Nasal cavity respiratory epithelium epithelial cell of viscerocranial mucosa (primary cell): ENCODE data around the gene MRPL24. TPM values are rescaled to one million over a fixed set of nuclear protein-coding genes. Genes with fewer than 3 reads are reported as not detected.

Source experiments
- total RNA-seq: library from RNA; depleted of rRNA; stranded (reverse); fragments of >200 nt; gene quantifications from 2 replicates; pipeline ENCODE4 v1.2.3, GENCODE V29; 2014

Gene MRPL24
- 34.2 and 45.5 TPM in 2 replicates for total RNA-seq

GRCh38 chr1:156740741-156741480 lies at the start of gene MRPL24:
TSS of gene MRPL24 (minus strand) at chr1:156741088. CDS start at chr1:156738704, 2,384 bp downstream.

GRCh38 chr1:156767101-156767878 lies 26.4 kb upstream of the MRPL24 start, which contains the start of gene PRCC:
TSS of gene PRCC (plus strand) at chr1:156767535. CDS start at chr1:156767772, 237 bp downstream.

GRCh38 chr1:156751451-156751756 lies 10.5 kb upstream of the MRPL24 start, which contains the start of gene HDGF:
TSS of gene HDGF (minus strand) at chr1:156751675. CDS start at chr1:156751429, 246 bp downstream.

GRCh38 chr1:156728599-156729462 lies 12.1 kb downstream of the MRPL24 start, which contains the start of gene ISG20L2:
TSS of gene ISG20L2 (minus strand) at chr1:156728766. CDS start at chr1:156727652, 1,114 bp downstream.

GRCh38 chr1:156727926-156728598 lies 12.8 kb downstream of the MRPL24 start, which contains the start of gene METTL25B:
TSS of gene METTL25B (plus strand) at chr1:156728469. CDS start at chr1:156729105, 636 bp downstream.

GRCh38 chr1:156705321-156705917 lies 35.5 kb downstream of the MRPL24 start, which contains the start of gene CRABP2:
TSS of gene CRABP2 (minus strand) at chr1:156705583. CDS start at chr1:156705446, 137 bp downstream.

Other genes starting within 250 kb of the MRPL24 start
- gene MEF2D, start 240.3 kb downstream of the MRPL24 start, total RNA-seq = 4.8 and 10.3 TPM in 2 replicates
- gene IQGAP3, start 168.5 kb downstream of the MRPL24 start, total RNA-seq = 0.07 and 0.34 TPM in 2 replicates
- not detected in 2 replicates for gene TTC24, start 161.4 kb downstream of the MRPL24 start, total RNA-seq
- 68.5 and 102 TPM in 2 replicates for gene NAXE, start 149.3 kb downstream of the MRPL24 start, total RNA-seq
- 31.4 and 39.7 TPM in 2 replicates for gene GPATCH4, start 139.6 kb downstream of the MRPL24 start, total RNA-seq
- not detected in 2 replicates for gene HAPLN2, start 121.7 kb downstream of the MRPL24 start, total RNA-seq
- not detected in 2 replicates for gene BCAN, start 99.0 kb downstream of the MRPL24 start, total RNA-seq
- gene NES, start 63.7 kb downstream of the MRPL24 start, total RNA-seq = under 0.01 and 0.14 TPM in 2 replicates
- gene CRABP2, start 35.5 kb downstream of the MRPL24 start, total RNA-seq = 22.9 and 141 TPM in 2 replicates
- 19.5 and 20.8 TPM in 2 replicates for gene METTL25B, start 12.6 kb downstream of the MRPL24 start, total RNA-seq
- 10.9 and 17.9 TPM in 2 replicates for gene ISG20L2, start 12.3 kb downstream of the MRPL24 start, total RNA-seq
- gene HDGF, start 10.6 kb upstream of the MRPL24 start, total RNA-seq = 206 and 355 TPM in 2 replicates
- gene PRCC, start 26.4 kb upstream of the MRPL24 start, total RNA-seq = 15.4 and 23.1 TPM in 2 replicates
- 1.7 and 2.1 TPM in 2 replicates for gene SH2D2A, start 75.8 kb upstream of the MRPL24 start, total RNA-seq
- not detected in 2 replicates for gene INSRR, start 118.0 kb upstream of the MRPL24 start, total RNA-seq
- under 0.01 TPM in 1 of 2 replicates, not detected in the other for gene NTRK1, start 119.8 kb upstream of the MRPL24 start, total RNA-seq
- 1.7 and 3.5 TPM in 2 replicates for gene PEAR1, start 152.6 kb upstream of the MRPL24 start, total RNA-seq
- gene LRRC71, start 179.5 kb upstream of the MRPL24 start, total RNA-seq = not detected in 2 replicates